ENCODE measurements around the gene TMEM80. TPM values are rescaled to one million over a fixed set of nuclear protein-coding genes. Genes with fewer than 3 reads are reported as not detected.

The TMEM80 gene
- total RNA-seq, 1 donor from 2014 or later: 9.7 TPM

- DNase-seq (ENCODE audit: low read depth, low spot score): no peak
Measured at GRCh38 chr11:699116-699508, 3.5 kb downstream of the TMEM80 start.

- no peak for DNase-seq (ENCODE audit: low read depth, low spot score)
Measured at GRCh38 chr11:699753-700152, 4.1 kb downstream of the TMEM80 start.

GRCh38 chr11:701741-702461 lies 6.3 kb downstream of the TMEM80 start:
- DNase-seq (ENCODE audit: low read depth, low spot score): no peak

- DNase-seq (ENCODE audit: low read depth, low spot score): no peak
Measured at GRCh38 chr11:702462-703461, 7.1 kb downstream of the TMEM80 start.

GRCh38 chr11:703506-703905 lies 7.9 kb downstream of the TMEM80 start:
- DNase-seq (ENCODE audit: low read depth, low spot score): no peak

- no peak for DNase-seq (ENCODE audit: low read depth, low spot score)
Measured at GRCh38 chr11:704228-704674, 8.6 kb downstream of the TMEM80 start.

- no peak for DNase-seq (ENCODE audit: low read depth, low spot score)
Measured at GRCh38 chr11:704781-705645, 9.4 kb downstream of the TMEM80 start.

- DNase-seq (ENCODE audit: low read depth, low spot score): no peak
Measured at GRCh38 chr11:705646-706438, 10.2 kb downstream of the TMEM80 start, which contains the start of gene EPS8L2. Gene EPS8L2 (plus strand): TSS chr11:706231. CDS start chr11:709408, 3,177 bp downstream.

- no peak for DNase-seq (ENCODE audit: low read depth, low spot score)
Measured at GRCh38 chr11:706439-706956, 10.9 kb downstream of the TMEM80 start.

- no peak for DNase-seq (ENCODE audit: low read depth, low spot score)
Measured at GRCh38 chr11:706957-707816, 11.6 kb downstream of the TMEM80 start.

GRCh38 chr11:707817-708420 lies 12.3 kb downstream of the TMEM80 start:
- no peak for DNase-seq (ENCODE audit: low read depth, low spot score)

GRCh38 chr11:708511-708910 lies 12.9 kb downstream of the TMEM80 start:
- DNase-seq (ENCODE audit: low read depth, low spot score): no peak

- DNase-seq (ENCODE audit: low read depth, low spot score): no peak
Measured at GRCh38 chr11:709109-709997, 13.7 kb downstream of the TMEM80 start.

- no peak for DNase-seq (ENCODE audit: low read depth, low spot score)
Measured at GRCh38 chr11:714436-714835, 18.8 kb downstream of the TMEM80 start.

- no peak for DNase-seq (ENCODE audit: low read depth, low spot score)
Measured at GRCh38 chr11:719214-720016, 23.8 kb downstream of the TMEM80 start.

- DNase-seq (ENCODE audit: low read depth, low spot score): no peak
Measured at GRCh38 chr11:720017-720641, 24.5 kb downstream of the TMEM80 start.

All from pulmonary artery endothelial cell (primary cell).